Measurements from ENCODE around the gene DNHD1. TPM values are rescaled to one million over a fixed set of nuclear protein-coding genes. Genes with fewer than 3 reads are reported as not detected.

DNHD1 gene
- total and polyA plus RNA-seq, 9 of the 15 experiments (the other 6 are each of a cell fraction or from before 2014, with no cell fraction given) = 0.82 to 9.7 (median 3.8) TPM

DNA sequence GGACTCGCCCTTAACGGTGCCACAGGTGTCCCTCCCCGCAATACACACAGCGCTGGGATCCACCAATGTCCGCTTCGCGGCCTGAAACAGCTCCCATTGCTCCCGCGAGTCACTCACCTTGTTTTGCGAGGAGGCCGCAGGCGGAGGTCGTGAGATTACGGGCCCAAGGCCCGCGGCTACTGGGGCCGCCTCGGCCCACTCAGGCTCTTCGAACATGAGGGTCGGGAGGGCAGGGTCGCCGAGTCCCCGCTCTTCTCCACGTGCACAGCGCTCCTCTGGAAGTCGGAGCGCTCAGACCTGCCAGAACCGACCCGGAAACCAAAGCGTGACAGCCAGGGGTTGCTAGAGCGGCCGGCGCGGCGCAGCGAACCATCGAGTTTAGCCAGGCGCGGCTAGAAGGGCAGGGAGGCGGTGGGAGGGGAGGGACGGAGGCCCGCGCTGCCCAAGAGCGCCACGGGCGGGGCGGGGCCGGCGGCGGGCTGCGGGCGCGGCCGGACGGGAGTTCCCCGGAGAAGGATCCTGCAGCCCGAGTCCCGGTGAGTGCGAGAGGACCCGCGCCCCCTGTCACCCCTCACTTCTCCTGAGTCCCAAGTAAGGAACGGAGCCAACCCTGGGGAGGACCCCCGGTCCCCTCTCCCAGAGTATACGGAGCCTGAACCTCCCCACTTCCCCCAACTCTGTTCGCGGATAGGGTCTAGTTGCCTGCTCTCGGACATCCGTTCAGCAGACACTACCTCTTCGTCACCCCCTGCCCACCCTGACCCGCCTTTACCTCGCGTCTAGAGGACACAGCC lies 106.4 kb downstream of the DNHD1 start, which contains the start of the genes ILK and RRP8 (continued):
- TF ChIP-seq PHF8 (IDR thresholded peaks at IDR 0.05; ENCODE audit: borderline replicate concordance, low read length) = peak; percentile 92
- TF ChIP-seq POLR2H (tag; IDR thresholded peaks at IDR 0.05; ENCODE audit: low read depth) = no peak; the same call in 1 of the 2 replicates
- no peak for TF ChIP-seq KAT2B (IDR thresholded peaks at IDR 0.05; ENCODE audit: low read depth, low read length)
- TF ChIP-seq POLR2AphosphoS2 (IDR thresholded peaks at IDR 0.05; ENCODE audit: low read length) = no peak
- TF ChIP-seq GABPB2 (CRISPR knock-in tag; conservative IDR thresholded peaks at IDR 0.05) = no peak
- TF ChIP-seq GTF2E2 (tag; IDR thresholded peaks at IDR 0.05) = no peak
- no peak for TF ChIP-seq SMARCB1 (IDR thresholded peaks at IDR 0.05; ENCODE audit: insufficient read length, low read depth)
- TF ChIP-seq TCF7 (IDR thresholded peaks at IDR 0.05; ENCODE audit: borderline replicate concordance) = no peak
- TF ChIP-seq ZNF354B (CRISPR knock-in tag; IDR thresholded peaks at IDR 0.05) = no peak
- TF ChIP-seq ZNF668 (CRISPR knock-in tag; IDR thresholded peaks at IDR 0.05) = no peak
- no peak for TF ChIP-seq ZNF778 (CRISPR knock-in tag; IDR thresholded peaks at IDR 0.05)
- no peak for TF ChIP-seq DNMT1 (IDR thresholded peaks at IDR 0.05)
- TF ChIP-seq CBX1 (IDR thresholded peaks at IDR 0.05; ENCODE audit: low read depth) = peak; percentile 86
- TF ChIP-seq TAF1 (IDR thresholded peaks at IDR 0.05; ENCODE audit: control insufficient read depth, extremely low read depth, insufficient read depth, low read length, severe bottlenecking) = peak; percentile 95
- no peak for TF ChIP-seq ARID2 (IDR thresholded peaks at IDR 0.05)
- TF ChIP-seq SIN3B (IDR thresholded peaks at IDR 0.05; ENCODE audit: low read depth) = peak; percentile 74; the same call in 1 of the 2 replicates
- TF ChIP-seq PTBP1 (IDR thresholded peaks at IDR 0.05; ENCODE audit: low read depth, low read length) = no peak
- TF ChIP-seq, protein P1, sequence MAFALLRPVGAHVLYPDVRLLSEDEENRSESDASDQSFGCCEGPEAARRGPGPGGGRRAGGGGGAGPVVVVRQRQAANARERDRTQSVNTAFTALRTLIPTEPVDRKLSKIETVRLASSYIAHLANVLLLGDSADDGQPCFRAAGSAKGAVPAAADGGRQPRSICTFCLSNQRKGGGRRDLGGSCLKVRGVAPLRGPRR (CRISPR knock-in tag; IDR thresholded peaks at IDR 0.05) = no peak
- TF ChIP-seq SRSF3 (IDR thresholded peaks at IDR 0.05; ENCODE audit: insufficient read depth, low read length) = no peak
- TF ChIP-seq MNT (conservative IDR thresholded peaks at IDR 0.05) = peak; percentile 94 to 98
- TF ChIP-seq ZNF184 (CRISPR knock-in tag; IDR thresholded peaks at IDR 0.05) = no peak
- peak; percentile 83; the same call in 1 of the 2 replicates for TF ChIP-seq ELF2 (CRISPR knock-in tag; IDR thresholded peaks at IDR 0.05)
- TF ChIP-seq CBX3 (IDR thresholded peaks at IDR 0.05; ENCODE audit: borderline replicate concordance in 1 of 2, low read length in 2 of 2) = no peak; a peak in 1 of 3 replicates
- TF ChIP-seq, protein P2, sequence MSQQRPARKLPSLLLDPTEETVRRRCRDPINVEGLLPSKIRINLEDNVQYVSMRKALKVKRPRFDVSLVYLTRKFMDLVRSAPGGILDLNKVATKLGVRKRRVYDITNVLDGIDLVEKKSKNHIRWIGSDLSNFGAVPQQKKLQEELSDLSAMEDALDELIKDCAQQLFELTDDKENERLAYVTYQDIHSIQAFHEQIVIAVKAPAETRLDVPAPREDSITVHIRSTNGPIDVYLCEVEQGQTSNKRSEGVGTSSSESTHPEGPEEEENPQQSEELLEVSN (IDR thresholded peaks at IDR 0.05; ENCODE audit: borderline replicate concordance in 1 of 2, extremely low read depth in 1 of 2, insufficient read depth in 1 of 2, insufficient read length in 1 of 2, low read depth in 1 of 2, low read length in 1 of 2, poor library complexity in 1 of 2, severe bottlenecking in 1 of 2) = peak; percentile 46 to 64
- TF ChIP-seq NFE2 (IDR thresholded peaks at IDR 0.05; ENCODE audit: low read depth) = no peak
- no peak for TF ChIP-seq TSC22D4 (tag; IDR thresholded peaks at IDR 0.05)
- peak; percentile 85 to 97 for TF ChIP-seq MAZ (CRISPR knock-in tag; conservative IDR thresholded peaks at IDR 0.05 in 1 of 2, IDR thresholded peaks at IDR 0.05 in 1 of 2)
